IMR-90 (cell line): ENCODE measurements around the gene CRYBG2. TPM values are rescaled to one million over a fixed set of nuclear protein-coding genes. Genes with fewer than 3 reads are reported as not detected.

ENCODE experiments used
- ATAC-seq: fragments of 200-7000 bp; cut with Tn5 transposase; 2 replicates; pipeline ENCODE4 v1.9.1; 2020; ENCODE audit warnings: low read depth, mild to moderate bottlenecking, moderate library complexity
- BruUV-seq: library from RNA; stranded (reverse); fragments of 400-500 nt; replicated peaks from 2 replicates; lab custom pipeline; 2021; lab: Mats Ljungman, UMichigan
- CTCF ChIA-PET: fragments of 300-600 bp; formaldehyde crosslinking; extraction: SDS; loops from one replicate; lab custom pipeline; 2021; ENCODE audit warnings: antibody characterized with exemption; lab: Yijun Ruan, JAX
- POLR2A ChIA-PET: fragments of 300-600 bp; sonication (Branson Sonifier 250); formaldehyde crosslinking; loops from one replicate; lab custom pipeline; 2022; ENCODE audit warnings: antibody characterized with exemption; ENCODE audit not compliant: unreplicated experiment; lab: Charles Lee
- DNase-seq: peaks from one replicate; pipeline ENCODE4 v3.0.0; 2013
- H2AFZ ChIP-seq: replicated peaks from 2 replicates; pipeline ENCODE3; 2013; ENCODE audit warnings: low read length, mild to moderate bottlenecking; ENCODE audit not compliant: poor library complexity
- H2AK5ac ChIP-seq: 2 replicates; pipeline ENCODE4 v1.6.1; 2013; ENCODE audit warnings: low read depth, low read length, inconsistent platforms
- H2AK9ac ChIP-seq: replicated peaks from 2 replicates; pipeline ENCODE3; 2013; ENCODE audit warnings: mild to moderate bottlenecking, low read depth, low read length, moderate library complexity; ENCODE audit not compliant: poor library complexity
- H2BK120ac ChIP-seq: 2 replicates; pipeline ENCODE4 v1.6.1; 2013; ENCODE audit warnings: low read depth, low read length, inconsistent platforms
- H2BK15ac ChIP-seq: 3 replicates; pipeline ENCODE4 v1.6.1; 2013; ENCODE audit warnings: low read depth, low read length, inconsistent platforms
- H2BK20ac ChIP-seq: 2 replicates; pipeline ENCODE4 v1.6.1; 2013; ENCODE audit warnings: low read depth, mild to moderate bottlenecking, inconsistent platforms, low read length, moderate library complexity
- H2BK5ac ChIP-seq: 2 replicates; pipeline ENCODE4 v1.6.1; 2013; ENCODE audit warnings: mild to moderate bottlenecking, low read depth, low read length, inconsistent platforms; ENCODE audit not compliant: poor library complexity, severe bottlenecking
- H3K14ac ChIP-seq: replicated peaks from 2 replicates; pipeline ENCODE4 v1.6.1; 2013; ENCODE audit warnings: low read depth, low read length, inconsistent platforms
- H3K18ac ChIP-seq: 2 replicates; pipeline ENCODE4 v1.6.1; 2013; ENCODE audit warnings: low read depth, low read length, control low read depth
- H3K23ac ChIP-seq: 2 replicates; pipeline ENCODE4 v1.6.1; 2013; ENCODE audit warnings: low read depth, low read length, inconsistent platforms
- H3K27ac ChIP-seq: 2 replicates; pipeline ENCODE4 v1.5.1; 2013; ENCODE audit warnings: mild to moderate bottlenecking, control low read depth, low read length; ENCODE audit not compliant: insufficient read depth
- H3K27me3 ChIP-seq: 2 replicates; pipeline ENCODE4 v1.6.1; 2013; ENCODE audit warnings: low read length; ENCODE audit not compliant: control insufficient read depth, insufficient read depth
- H3K36me3 ChIP-seq: 2 replicates; pipeline ENCODE4 v1.6.1; 2013; ENCODE audit warnings: low read length, mixed read lengths; ENCODE audit not compliant: control insufficient read depth, insufficient read depth
- H3K4ac ChIP-seq: 2 replicates; pipeline ENCODE4 v1.6.1; 2013; ENCODE audit warnings: low read depth, low read length, inconsistent platforms
- H3K4me1 ChIP-seq: 2 replicates; pipeline ENCODE4 v1.6.1; 2013; ENCODE audit warnings: low read length, mixed read lengths; ENCODE audit not compliant: control insufficient read depth, insufficient read depth
- H3K4me2 ChIP-seq: 2 replicates; pipeline ENCODE4 v1.6.1; 2013; ENCODE audit warnings: low read depth, mild to moderate bottlenecking, control low read depth, low read length, moderate library complexity
- H3K4me3 ChIP-seq: 2 replicates; pipeline ENCODE4 v1.5.1; 2013; ENCODE audit warnings: low read depth, mild to moderate bottlenecking, control low read depth, low read length, moderate library complexity; ENCODE audit not compliant: insufficient read depth
- H3K56ac ChIP-seq: 2 replicates; pipeline ENCODE4 v1.6.1; 2013; ENCODE audit warnings: low read length, inconsistent platforms; ENCODE audit not compliant: insufficient read depth; ENCODE audit errors: extremely low read depth
- H3K79me1 ChIP-seq, 2 experiments: 2 replicates each; pipeline ENCODE4 v1.6.1; 2013; ENCODE audit warnings: low read length in 2 of 2, inconsistent platforms in 1 of 2, low read depth in 1 of 2
- H3K9ac ChIP-seq: 2 replicates; pipeline ENCODE4 v1.6.1; 2013; ENCODE audit warnings: low read depth, low read length, control low read depth
- H3K9me1 ChIP-seq: 2 replicates; pipeline ENCODE4 v1.6.1; 2013; ENCODE audit warnings: low read length, inconsistent platforms; ENCODE audit not compliant: insufficient read depth
- H3K9me3 ChIP-seq: 2 replicates; pipeline ENCODE4 v1.6.1; 2013; ENCODE audit warnings: low read length; ENCODE audit not compliant: control insufficient read depth, insufficient read depth
- H4K20me1 ChIP-seq: 2 replicates; pipeline ENCODE4 v1.6.1; 2013; ENCODE audit warnings: low read length, inconsistent platforms; ENCODE audit not compliant: insufficient read depth
- H4K5ac ChIP-seq: 2 replicates; pipeline ENCODE4 v1.6.1; 2013; ENCODE audit warnings: mild to moderate bottlenecking, low read depth, low read length, control low read depth
- H4K8ac ChIP-seq, 2 experiments: 2 replicates each; pipeline ENCODE4 v1.6.1; 2013; ENCODE audit warnings: low read depth in 2 of 2, low read length in 2 of 2, control low read depth in 1 of 2, inconsistent platforms in 1 of 2
- H4K91ac ChIP-seq: 2 replicates; pipeline ENCODE4 v1.6.1; 2013; ENCODE audit warnings: low read depth, low read length, inconsistent platforms; ENCODE audit not compliant: insufficient read depth
- MAZ ChIP-seq: IDR thresholded peaks from 2 replicates; pipeline ENCODE4 v1.6.1; 2012; ENCODE audit warnings: low read depth, mild to moderate bottlenecking, low read length, improper control_type of control experiment, moderate library complexity, borderline replicate concordance
- WGBS, 2 experiments: methylation state at CpG; one replicate each; pipeline versions ENCODE4 v1.1.5 to v1.1.7; 2013; ENCODE audit warnings: missing lambda C conversion rate in 2 of 2; ENCODE audit not compliant: insufficient read length in 1 of 2; ENCODE audit errors: extremely low coverage in 2 of 2; 5-methylcytosine and 5-hydroxymethylcytosine counted together
- dilution Hi-C: fragments of 300-500 bp; cut with HindIII; formaldehyde crosslinking; loops from one replicate; pipeline ENCODE4 v1.14.3; 2018; ENCODE audit warnings: low sequenced_read_pairs; ENCODE audit not compliant: unreplicated experiment
- in situ Hi-C: fragments of 300-500 bp; cut with MboI; formaldehyde crosslinking; loops from 3 replicates; pipeline ENCODE4 v1.14.3; 2019; ENCODE audit warnings: low sequenced_read_pairs, inconsistent platforms, mixed read lengths
- intact Hi-C: fragments of 100-400 bp; cut with micrococcal nuclease; formaldehyde crosslinking; loops from 2 replicates; pipeline ENCODE4 v1.10.0; 2022
- polyA plus RNA-seq, 3 experiments: library from polyadenylated mRNA; depleted of rRNA; stranded (reverse); fragments of >200 nt; gene quantifications; 2 replicates each; pipeline ENCODE4 v1.2.3, GENCODE V29; 2012; ENCODE audit warnings: low replicate concordance in 1 of 3
- total RNA-seq: library from RNA; depleted of rRNA; stranded (reverse); fragments of >200 nt; gene quantifications from 2 replicates; pipeline ENCODE4 v1.2.3, GENCODE V29; 2012

The CRYBG2 gene
- total and polyA plus RNA-seq, 2 of the 4 experiments (the other 2 are of a cell fraction) = not detected

DNA sequence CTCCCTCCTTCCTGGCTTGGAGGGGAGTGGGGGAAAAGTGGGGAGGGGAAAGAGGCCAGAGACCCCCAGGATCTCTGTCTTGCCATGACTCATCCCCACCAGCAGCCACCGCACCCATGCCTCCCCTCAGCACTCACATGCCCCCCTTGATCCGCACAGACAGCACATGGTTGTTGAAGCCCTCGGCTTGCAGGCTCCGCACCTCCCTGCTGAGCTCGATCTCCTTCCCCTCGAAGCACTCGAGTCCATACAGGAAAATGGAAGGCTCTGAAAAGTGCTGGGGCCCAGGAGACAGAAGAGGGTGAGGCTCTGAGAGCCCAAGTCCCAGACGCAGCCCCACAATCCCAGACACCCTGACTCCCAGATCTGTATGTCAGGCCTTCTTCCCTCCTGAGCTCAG is 25.3 kb downstream of the CRYBG2 start:
- dilution Hi-C loops (no loop called here), in situ Hi-C loops (no loop called here), intact Hi-C loops (no loop called here)
- Histone ChIP-seq H2AK9ac (no peak overlapping the region), H2BK15ac (no peak overlapping the region), H3K27ac (no peak overlapping the region), H4K91ac (no peak overlapping the region), H4K5ac (no peak overlapping the region), H2AK5ac (no peak overlapping the region), H2BK120ac (no peak overlapping the region), H3K56ac (no peak overlapping the region), H2BK5ac (no peak overlapping the region), H3K4me2 (no peak overlapping the region), H3K36me3 (no peaks in the 10 kb centered on the region), H3K9me3 (no peaks in the 10 kb centered on the region), H3K4me3 (no peak overlapping the region), H4K20me1 (no peaks in the 10 kb centered on the region), H3K9me1 (no peaks in the 10 kb centered on the region), H3K4ac (no peak overlapping the region), H2BK20ac (no peak overlapping the region), H2AFZ (peak overlapping the region; percentile 33), H3K79me1 (no peaks in the 10 kb centered on the region), H4K8ac (no peak overlapping the region), H3K23ac (no peak overlapping the region), H3K18ac (no peak overlapping the region), H3K4me1 (no peaks in the 10 kb centered on the region), H3K14ac (no peak overlapping the region), H3K9ac (no peak overlapping the region), H3K27me3 (peaks cover 19% of the 10 kb centered on the region)
- ATAC-seq (no peak), DNase-seq (no peak)
- ChIA-PET POLR2A (no interaction called here), CTCF (no interaction called here)
- 79% methylated on average over 6 of the region's 8 CpGs; no CpG with 5 or more reads in 1 of the 2 experiments for WGBS, 2 experiments
- BruUV-seq = no TSS peak
- no peak for TF ChIP-seq MAZ
